Cardiac muscle cell (in vitro differentiated cells and primary cell): ENCODE measurements around the gene ACTR5. TPM values are rescaled to one million over a fixed set of nuclear protein-coding genes. Genes with fewer than 3 reads are reported as not detected.

Experiments
- DNase-seq, 2 donors: peaks; one replicate each; pipeline versions ENCODE4 v3.0.0 to v3.0.0-alpha.2; 2010 to 2017; ENCODE audit warnings: low read depth in 1 of 2, low spot score in 1 of 2
- H3K27ac ChIP-seq: fragments of 200-600 bp; sonication (generic); 2 replicates; pipeline ENCODE4 v1.5.1; 2016
- H3K27me3 ChIP-seq: fragments of 200-600 bp; sonication (generic); 2 replicates; pipeline ENCODE4 v1.6.0; 2016; ENCODE audit warnings: control low read depth
- H3K36me3 ChIP-seq: fragments of 200-600 bp; sonication (generic); 2 replicates; pipeline ENCODE4 v1.5.1; 2016; ENCODE audit warnings: control low read depth
- H3K4me1 ChIP-seq: fragments of 200-600 bp; sonication (generic); 2 replicates; pipeline ENCODE4 v1.8.1; 2017; ENCODE audit warnings: low read depth, mild to moderate bottlenecking, mixed run types
- H3K4me3 ChIP-seq: fragments of 200-600 bp; sonication (generic); 2 replicates; pipeline ENCODE4 v1.5.1; 2016; ENCODE audit warnings: mild to moderate bottlenecking
- H3K9me3 ChIP-seq: fragments of 200-600 bp; sonication (generic); 2 replicates; pipeline ENCODE4 v1.5.1; 2017; ENCODE audit warnings: low read depth, mild to moderate bottlenecking, control low read depth
- polyA plus RNA-seq: library from polyadenylated mRNA; unstranded; fragments of >200 nt; fragmentation: Nextera tagmentation; extraction: Ambion mirVana; gene quantifications from 2 replicates; pipeline ENCODE4 v1.2.1, GENCODE V29; 2016
- total RNA-seq: library from RNA; depleted of rRNA; stranded (reverse); fragments of >200 nt; gene quantifications from 2 replicates; pipeline ENCODE4 v1.2.3, GENCODE V29; 2016
- TF ChIP-seq, protein P1 (sequence below): IDR thresholded peaks from 2 replicates; pipeline ENCODE4 v1.5.1; 2012; ENCODE audit warnings: low read depth, mild to moderate bottlenecking, low read length

ACTR5 gene
- total and polyA plus RNA-seq, 2 experiments from 2014 or later: 6.4 to 8.7 TPM

DNA sequence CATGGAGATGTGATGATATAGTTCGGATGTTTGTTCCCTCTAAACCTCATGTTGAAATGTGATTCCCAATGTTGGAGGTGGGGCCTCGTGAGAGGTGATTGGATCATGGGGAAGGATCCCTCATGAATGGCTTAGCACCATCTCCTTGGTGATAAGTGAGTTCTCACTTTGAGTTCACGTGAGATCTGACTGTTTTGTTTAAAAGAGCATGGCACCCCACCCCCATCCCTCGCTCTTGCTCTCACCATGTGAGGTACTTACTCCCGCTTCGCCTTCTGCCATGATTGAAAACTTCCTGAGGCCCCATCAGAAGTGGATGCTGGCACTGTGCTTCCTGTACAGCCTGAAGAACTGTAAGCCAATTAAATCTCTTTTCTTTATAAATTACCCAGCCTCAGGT is 13.1 kb upstream of the ACTR5 start:
- no peak for DNase-seq
- TF ChIP-seq, protein P1, sequence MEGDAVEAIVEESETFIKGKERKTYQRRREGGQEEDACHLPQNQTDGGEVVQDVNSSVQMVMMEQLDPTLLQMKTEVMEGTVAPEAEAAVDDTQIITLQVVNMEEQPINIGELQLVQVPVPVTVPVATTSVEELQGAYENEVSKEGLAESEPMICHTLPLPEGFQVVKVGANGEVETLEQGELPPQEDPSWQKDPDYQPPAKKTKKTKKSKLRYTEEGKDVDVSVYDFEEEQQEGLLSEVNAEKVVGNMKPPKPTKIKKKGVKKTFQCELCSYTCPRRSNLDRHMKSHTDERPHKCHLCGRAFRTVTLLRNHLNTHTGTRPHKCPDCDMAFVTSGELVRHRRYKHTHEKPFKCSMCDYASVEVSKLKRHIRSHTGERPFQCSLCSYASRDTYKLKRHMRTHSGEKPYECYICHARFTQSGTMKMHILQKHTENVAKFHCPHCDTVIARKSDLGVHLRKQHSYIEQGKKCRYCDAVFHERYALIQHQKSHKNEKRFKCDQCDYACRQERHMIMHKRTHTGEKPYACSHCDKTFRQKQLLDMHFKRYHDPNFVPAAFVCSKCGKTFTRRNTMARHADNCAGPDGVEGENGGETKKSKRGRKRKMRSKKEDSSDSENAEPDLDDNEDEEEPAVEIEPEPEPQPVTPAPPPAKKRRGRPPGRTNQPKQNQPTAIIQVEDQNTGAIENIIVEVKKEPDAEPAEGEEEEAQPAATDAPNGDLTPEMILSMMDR: no peak
- no peaks in the 10 kb centered on the region for H3K4me1 ChIP-seq
- H3K27me3 ChIP-seq: peaks cover 66% of the 10 kb centered on the region
- no peak overlapping the region for H3K4me3 ChIP-seq
- no peaks in the 10 kb centered on the region for H3K36me3 ChIP-seq
- no peak overlapping the region for H3K27ac ChIP-seq
- H3K9me3 ChIP-seq: no peaks in the 10 kb centered on the region

GRCh38 chr20:38737887-38738286 is 10.4 kb upstream of the ACTR5 start:
- Histone ChIP-seq H3K4me1 (no peaks in the 10 kb centered on the region), H3K27ac (no peak overlapping the region), H3K36me3 (no peaks in the 10 kb centered on the region), H3K27me3 (peaks cover 66% of the 10 kb centered on the region), H3K9me3 (no peaks in the 10 kb centered on the region), H3K4me3 (no peak overlapping the region)
- TF ChIP-seq, protein P1: no peak
- DNase-seq: no peak

DNA sequence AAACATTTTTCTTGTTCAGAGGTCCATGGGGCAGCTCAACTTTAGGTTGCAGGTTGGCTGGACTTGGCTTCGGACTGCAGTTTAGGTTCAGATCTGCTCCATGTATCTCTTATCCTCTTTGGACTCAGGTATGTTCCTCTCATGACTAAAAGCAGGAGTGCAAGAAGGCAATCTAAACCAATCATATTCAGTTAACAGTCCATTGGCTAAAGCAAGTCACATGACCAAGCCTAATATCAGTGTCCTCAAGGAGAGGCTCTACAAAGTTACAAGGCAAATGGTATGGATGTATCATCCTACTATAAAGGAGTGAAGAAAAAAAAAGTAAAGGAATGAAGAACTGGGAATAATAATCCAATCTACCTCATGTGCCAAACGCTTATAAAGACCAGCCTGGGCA is 2.5 kb upstream of the ACTR5 start:
- Histone ChIP-seq H3K27ac (no peak overlapping the region), H3K36me3 (no peaks in the 10 kb centered on the region), H3K27me3 (peaks cover 24% of the 10 kb centered on the region), H3K4me3 (no peak overlapping the region), H3K9me3 (no peaks in the 10 kb centered on the region), H3K4me1 (no peaks in the 10 kb centered on the region)
- TF ChIP-seq, protein P1: no peak
- DNase-seq: no peak

GRCh38 chr20:38747495-38748096 is 664 bp upstream of the ACTR5 start:
- Histone ChIP-seq H3K36me3 (peaks cover 7% of the 10 kb centered on the region), H3K9me3 (no peaks in the 10 kb centered on the region), H3K27me3 (peaks cover 6% of the 10 kb centered on the region), H3K4me1 (no peaks in the 10 kb centered on the region), H3K4me3 (peak overlapping the region; percentile 66), H3K27ac (no peak overlapping the region)
- TF ChIP-seq, protein P1: no peak
- no peak for DNase-seq

DNA sequence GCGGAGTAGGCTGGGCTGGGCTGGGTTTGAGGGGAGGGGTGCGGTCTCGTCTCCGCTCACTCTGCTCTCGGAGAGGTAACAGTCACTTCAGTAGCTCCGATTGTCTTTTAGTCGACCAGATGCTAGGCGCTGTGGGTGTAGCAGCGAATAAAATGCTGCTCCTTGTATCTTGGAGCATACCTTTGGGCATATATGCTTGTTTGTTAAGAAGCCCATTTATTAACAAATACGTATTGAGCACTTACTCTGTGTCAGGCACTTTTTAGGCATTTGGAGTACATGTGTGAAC is 545 bp downstream of the ACTR5 start:
- peaks cover 9% of the 10 kb centered on the region for H3K36me3 ChIP-seq
- no peaks in the 10 kb centered on the region for H3K9me3 ChIP-seq
- H3K27me3 ChIP-seq: no peaks in the 10 kb centered on the region
- no peak for DNase-seq
- H3K4me1 ChIP-seq: no peaks in the 10 kb centered on the region
- peak overlapping the region; percentile 66 for H3K4me3 ChIP-seq
- H3K27ac ChIP-seq: no peak overlapping the region
- TF ChIP-seq, protein P1: no peak
